ENCODE data around the gene GRIP1.

GRCh38 chr12:66354291-66354690 lies 324.6 kb downstream of the GRIP1 start:
- TF ChIP-seq, protein P1, sequence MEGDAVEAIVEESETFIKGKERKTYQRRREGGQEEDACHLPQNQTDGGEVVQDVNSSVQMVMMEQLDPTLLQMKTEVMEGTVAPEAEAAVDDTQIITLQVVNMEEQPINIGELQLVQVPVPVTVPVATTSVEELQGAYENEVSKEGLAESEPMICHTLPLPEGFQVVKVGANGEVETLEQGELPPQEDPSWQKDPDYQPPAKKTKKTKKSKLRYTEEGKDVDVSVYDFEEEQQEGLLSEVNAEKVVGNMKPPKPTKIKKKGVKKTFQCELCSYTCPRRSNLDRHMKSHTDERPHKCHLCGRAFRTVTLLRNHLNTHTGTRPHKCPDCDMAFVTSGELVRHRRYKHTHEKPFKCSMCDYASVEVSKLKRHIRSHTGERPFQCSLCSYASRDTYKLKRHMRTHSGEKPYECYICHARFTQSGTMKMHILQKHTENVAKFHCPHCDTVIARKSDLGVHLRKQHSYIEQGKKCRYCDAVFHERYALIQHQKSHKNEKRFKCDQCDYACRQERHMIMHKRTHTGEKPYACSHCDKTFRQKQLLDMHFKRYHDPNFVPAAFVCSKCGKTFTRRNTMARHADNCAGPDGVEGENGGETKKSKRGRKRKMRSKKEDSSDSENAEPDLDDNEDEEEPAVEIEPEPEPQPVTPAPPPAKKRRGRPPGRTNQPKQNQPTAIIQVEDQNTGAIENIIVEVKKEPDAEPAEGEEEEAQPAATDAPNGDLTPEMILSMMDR (IDR thresholded peaks at IDR 0.05) = no peak
- TF ChIP-seq POLR2A (IDR thresholded peaks at IDR 0.05) = no peak

All from prostate gland (tissue), 2 donors.